NCI-H1417 treated with DMSO at 0.1 percent for 48 hours (cell line): ENCODE data around the gene GDPD5.

Source experiments
- DNase-seq: peaks from one replicate; lab custom pipeline; 2025; lab: John Stamatoyannopoulos, UW

GDPD5 gene

GRCh38 chr11:75534259-75535069 is 8.7 kb upstream of the GDPD5 start:
- DNase-seq: no peak

- DNase-seq: no peak
Observed at GRCh38 chr11:75533896-75534258, 8.1 kb upstream of the GDPD5 start.

GRCh38 chr11:75532200-75533048 is 6.7 kb upstream of the GDPD5 start:
- DNase-seq: peak; percentile 16

GRCh38 chr11:75531325-75531724 is 5.6 kb upstream of the GDPD5 start:
- DNase-seq: no peak

GRCh38 chr11:75530577-75530976 is 4.8 kb upstream of the GDPD5 start:
- no peak for DNase-seq

GRCh38 chr11:75527938-75528735 is 2.4 kb upstream of the GDPD5 start:
- no peak for DNase-seq

- no peak for DNase-seq
Observed at GRCh38 chr11:75527130-75527529, 1.4 kb upstream of the GDPD5 start.

- no peak for DNase-seq
Observed at GRCh38 chr11:75526192-75526541, 426 bp upstream of the GDPD5 start.

- DNase-seq: no peak
Observed at GRCh38 chr11:75524665-75525432, 892 bp downstream of the GDPD5 start.

GRCh38 chr11:75523811-75524664 is 1.7 kb downstream of the GDPD5 start:
- no peak for DNase-seq

GRCh38 chr11:75523189-75523588 is 2.6 kb downstream of the GDPD5 start:
- no peak for DNase-seq

GRCh38 chr11:75522286-75523044 is 3.3 kb downstream of the GDPD5 start:
- no peak for DNase-seq

- no peak for DNase-seq
Observed at GRCh38 chr11:75520688-75521087, 5.1 kb downstream of the GDPD5 start.

- no peak for DNase-seq
Observed at GRCh38 chr11:75518771-75519653, 6.7 kb downstream of the GDPD5 start.

GRCh38 chr11:75518204-75518549 is 7.6 kb downstream of the GDPD5 start:
- no peak for DNase-seq

GRCh38 chr11:75516886-75517285 is 8.9 kb downstream of the GDPD5 start:
- DNase-seq: no peak

- no peak for DNase-seq
Observed at GRCh38 chr11:75516140-75516539, 9.6 kb downstream of the GDPD5 start.

- DNase-seq: no peak
Observed at GRCh38 chr11:75514596-75514995, 11.1 kb downstream of the GDPD5 start.

- DNase-seq: no peak
Observed at GRCh38 chr11:75513250-75513649, 12.5 kb downstream of the GDPD5 start.
